ENCODE data around the gene MUC5AC. TPM values are rescaled to one million over a fixed set of nuclear protein-coding genes. Genes with fewer than 3 reads are reported as not detected.

MUC5AC gene
- total RNA-seq, 1 experiment from 2014 or later, result under 0.01 TPM

DNA sequence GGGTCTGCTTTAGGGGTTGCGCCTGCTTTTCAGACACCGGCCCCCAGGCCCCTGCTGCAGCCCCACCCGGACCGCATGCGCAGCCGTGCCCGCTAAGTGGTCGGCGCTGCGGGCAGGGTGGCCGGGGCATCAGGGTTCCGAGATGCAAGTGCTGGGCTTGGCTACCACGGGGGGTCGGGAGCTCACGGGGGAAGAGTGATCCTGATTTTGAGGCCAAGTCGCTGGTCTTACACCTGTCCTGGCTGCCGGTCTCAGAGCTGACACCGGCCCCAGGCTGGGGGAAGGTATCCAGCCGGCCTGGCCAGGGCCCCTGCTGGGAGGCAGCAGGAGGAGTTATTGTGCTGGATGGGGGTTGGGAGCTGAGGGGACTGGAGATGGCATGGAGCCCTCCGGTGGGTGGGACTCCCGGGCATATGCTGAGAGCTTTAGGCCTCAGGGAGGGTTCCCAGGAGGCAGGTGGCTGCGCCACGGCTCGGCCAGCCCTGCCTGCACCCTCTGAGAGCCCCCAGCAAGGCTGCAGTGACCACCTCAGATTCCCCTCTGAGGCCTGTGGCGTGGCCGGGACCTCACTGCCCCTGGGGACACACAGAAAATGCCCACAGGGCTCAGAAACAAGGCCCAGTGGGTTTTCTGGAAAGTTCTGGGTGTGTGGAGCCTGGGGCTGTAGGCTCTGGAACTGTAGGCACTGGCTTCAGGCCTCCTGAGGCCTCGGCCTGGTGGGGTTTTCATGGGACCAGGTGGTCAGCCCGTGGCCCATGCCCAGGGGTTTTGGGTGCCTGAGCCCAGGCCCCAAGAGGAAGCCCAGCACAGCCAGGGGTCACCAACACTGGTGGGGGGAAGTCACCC is 4.4 kb upstream of the MUC5AC start:
- H3K9me3 ChIP-seq (ENCODE audit: control insufficient read depth in 1 of 2, insufficient read depth in 1 of 2, low read depth in 1 of 2, low read length in 2 of 2), result no peaks in the 10 kb centered on the region; a peak in 1 of 4 replicates
- no peaks in the 10 kb centered on the region for H3K9me2 ChIP-seq (ENCODE audit: insufficient read depth)
- intact Hi-C loops (cut with micrococcal nuclease), result loop anchor here (5.0 kb wide), 1 partner anchor 49 kb away; no protein-coding TSS in a partner anchor
- ATAC-seq (peak; percentile 44), DNase-seq (ENCODE audit: low read depth, low spot score) (no peak)
- peaks cover 13 to 33% of the 10 kb centered on the region in 2 experiments; a peak in 3 of 4 replicates for H3K4me1 ChIP-seq (ENCODE audit: control insufficient read depth in 1 of 2, insufficient read depth in 2 of 2, low read length in 2 of 2)
- H3K79me2 ChIP-seq (ENCODE audit: insufficient read depth, low read length), result no peaks in the 10 kb centered on the region
- no peaks in the 10 kb centered on the region for H4K20me1 ChIP-seq (ENCODE audit: insufficient read depth)
- H3K36me3 ChIP-seq (ENCODE audit: control insufficient read depth in 1 of 2, insufficient read depth in 2 of 2, low read length in 2 of 2), result no peaks in the 10 kb centered on the region
- H2AFZ ChIP-seq (ENCODE audit: low read depth, low read length, poor library complexity, severe bottlenecking), result no peak overlapping the region
- no peak overlapping the region; the same call in 1 of the 2 replicates for H3K27ac ChIP-seq (ENCODE audit: low read depth, low read length)
- ChIA-PET POLR2A (no interaction called here), RAD21 (ENCODE audit: low non-redundant PET in 1 of 2, low total read pairs in 2 of 2, uncharacterized antibody in 2 of 2, unreplicated experiment in 2 of 2) (no interaction called here), CTCF (no interaction called here)
- no TSS peak for BruUV-seq (replicated peaks)
- no peaks in the 10 kb centered on the region for H3K27me3 ChIP-seq (ENCODE audit: insufficient read depth, low read length)
- H3K4me3 ChIP-seq (replicated peaks in 1 of 2; ENCODE audit: low read depth in 1 of 2, low read length in 2 of 2), result peak overlapping the region in 1 of 2 experiments; percentile 18; a peak in 1 of 4 replicates
- TF ChIP-seq ZFX (IDR thresholded peaks at IDR 0.05) (0 out of 2 replicates have a peak, but pooled peaks have one; percentile 25), ZNF274 (IDR thresholded peaks at IDR 0.05; ENCODE audit: low read depth, low read length) (no peak), SIN3A (IDR thresholded peaks at IDR 0.05; ENCODE audit: low read depth) (no peak)
- peak overlapping the region; percentile 65 for H3K4me2 ChIP-seq (ENCODE audit: low read length)
- no peak overlapping the region for H3K9ac ChIP-seq (ENCODE audit: low read length)

DNA sequence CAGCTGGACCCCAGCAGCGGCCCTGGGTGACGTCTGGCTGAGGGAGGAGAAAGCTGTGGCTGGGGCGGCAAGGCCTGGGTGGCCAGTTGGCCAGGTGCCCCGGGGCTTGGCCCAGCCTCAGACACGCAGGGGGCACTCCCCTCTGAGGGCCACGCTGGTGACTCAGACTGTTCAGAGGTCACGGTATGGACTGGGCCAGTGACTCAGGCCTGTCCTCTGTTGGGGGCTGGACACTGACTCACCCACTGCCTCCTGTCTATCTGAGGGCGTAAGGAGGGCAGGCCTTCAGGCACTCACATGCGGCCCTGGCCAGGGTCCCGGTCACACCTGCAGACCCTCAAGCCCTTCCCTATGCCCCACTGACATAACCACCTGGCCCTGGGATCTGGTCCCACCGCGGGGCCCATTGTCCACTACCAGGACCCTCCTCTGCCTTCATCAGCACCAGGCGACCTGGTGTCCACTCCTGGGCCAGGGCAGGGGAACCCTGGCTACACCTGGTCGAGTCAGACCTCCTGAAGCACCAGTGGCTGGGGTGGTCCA is 3.7 kb upstream of the MUC5AC start:
- H3K36me3 ChIP-seq (ENCODE audit: control insufficient read depth in 1 of 2, insufficient read depth in 2 of 2, low read length in 2 of 2), result no peaks in the 10 kb centered on the region
- ChIA-PET POLR2A (no interaction called here), CTCF (no interaction called here), RAD21 (ENCODE audit: low non-redundant PET in 1 of 2, low total read pairs in 2 of 2, uncharacterized antibody in 2 of 2, unreplicated experiment in 2 of 2) (no interaction called here)
- intact Hi-C loops (cut with micrococcal nuclease), result loop anchor here (5.0 kb wide), 1 partner anchor 48 kb away; no protein-coding TSS in a partner anchor
- BruUV-seq (replicated peaks), result no TSS peak
- no peaks in the 10 kb centered on the region for H3K79me2 ChIP-seq (ENCODE audit: insufficient read depth, low read length)
- no peaks in the 10 kb centered on the region for H3K27me3 ChIP-seq (ENCODE audit: insufficient read depth, low read length)
- H3K4me3 ChIP-seq (replicated peaks in 1 of 2; ENCODE audit: low read depth in 1 of 2, low read length in 2 of 2), result peak overlapping the region in 1 of 2 experiments; percentile 18; a peak in 1 of 4 replicates
- peaks cover 13 to 33% of the 10 kb centered on the region in 2 experiments; a peak in 3 of 4 replicates for H3K4me1 ChIP-seq (ENCODE audit: control insufficient read depth in 1 of 2, insufficient read depth in 2 of 2, low read length in 2 of 2)
- H3K9me3 ChIP-seq (ENCODE audit: control insufficient read depth in 1 of 2, insufficient read depth in 1 of 2, low read depth in 1 of 2, low read length in 2 of 2), result no peaks in the 10 kb centered on the region; a peak in 1 of 4 replicates
- H2AFZ ChIP-seq (ENCODE audit: low read depth, low read length, poor library complexity, severe bottlenecking), result no peak overlapping the region
- peak overlapping the region; percentile 65 for H3K4me2 ChIP-seq (ENCODE audit: low read length)
- no peaks in the 10 kb centered on the region for H4K20me1 ChIP-seq (ENCODE audit: insufficient read depth)
- no peak overlapping the region; the same call in 1 of the 2 replicates for H3K27ac ChIP-seq (ENCODE audit: low read depth, low read length)
- no peaks in the 10 kb centered on the region for H3K9me2 ChIP-seq (ENCODE audit: insufficient read depth)
- peak; percentile 63 for DNase-seq (ENCODE audit: low read depth, low spot score)
- H3K9ac ChIP-seq (ENCODE audit: low read length), result no peak overlapping the region
- peak; percentile 89 for ATAC-seq
- no peak for TF ChIP-seq ZFX (IDR thresholded peaks at IDR 0.05)
- TF ChIP-seq, protein P1, sequence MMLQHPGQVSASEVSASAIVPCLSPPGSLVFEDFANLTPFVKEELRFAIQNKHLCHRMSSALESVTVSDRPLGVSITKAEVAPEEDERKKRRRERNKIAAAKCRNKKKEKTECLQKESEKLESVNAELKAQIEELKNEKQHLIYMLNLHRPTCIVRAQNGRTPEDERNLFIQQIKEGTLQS (IDR thresholded peaks at IDR 0.05), result no peak
- TF ChIP-seq CBX3 (IDR thresholded peaks at IDR 0.05; ENCODE audit: low read depth), result peak; percentile 60; the same call in 1 of the 2 replicates
- TF ChIP-seq YY1 (IDR thresholded peaks at IDR 0.05; ENCODE audit: extremely low read depth, insufficient replicate concordance, low read depth, low read length), result no peak
- TF ChIP-seq EZH2 (IDR thresholded peaks at IDR 0.05), result no peak
- TF ChIP-seq SIN3A (IDR thresholded peaks at IDR 0.05; ENCODE audit: low read depth), result no peak
- peak; percentile 49; the same call in 1 of the 2 replicates for TF ChIP-seq POLR2AphosphoS5 (IDR thresholded peaks at IDR 0.05; ENCODE audit: low read depth, low read length)
- TF ChIP-seq, protein P2, sequence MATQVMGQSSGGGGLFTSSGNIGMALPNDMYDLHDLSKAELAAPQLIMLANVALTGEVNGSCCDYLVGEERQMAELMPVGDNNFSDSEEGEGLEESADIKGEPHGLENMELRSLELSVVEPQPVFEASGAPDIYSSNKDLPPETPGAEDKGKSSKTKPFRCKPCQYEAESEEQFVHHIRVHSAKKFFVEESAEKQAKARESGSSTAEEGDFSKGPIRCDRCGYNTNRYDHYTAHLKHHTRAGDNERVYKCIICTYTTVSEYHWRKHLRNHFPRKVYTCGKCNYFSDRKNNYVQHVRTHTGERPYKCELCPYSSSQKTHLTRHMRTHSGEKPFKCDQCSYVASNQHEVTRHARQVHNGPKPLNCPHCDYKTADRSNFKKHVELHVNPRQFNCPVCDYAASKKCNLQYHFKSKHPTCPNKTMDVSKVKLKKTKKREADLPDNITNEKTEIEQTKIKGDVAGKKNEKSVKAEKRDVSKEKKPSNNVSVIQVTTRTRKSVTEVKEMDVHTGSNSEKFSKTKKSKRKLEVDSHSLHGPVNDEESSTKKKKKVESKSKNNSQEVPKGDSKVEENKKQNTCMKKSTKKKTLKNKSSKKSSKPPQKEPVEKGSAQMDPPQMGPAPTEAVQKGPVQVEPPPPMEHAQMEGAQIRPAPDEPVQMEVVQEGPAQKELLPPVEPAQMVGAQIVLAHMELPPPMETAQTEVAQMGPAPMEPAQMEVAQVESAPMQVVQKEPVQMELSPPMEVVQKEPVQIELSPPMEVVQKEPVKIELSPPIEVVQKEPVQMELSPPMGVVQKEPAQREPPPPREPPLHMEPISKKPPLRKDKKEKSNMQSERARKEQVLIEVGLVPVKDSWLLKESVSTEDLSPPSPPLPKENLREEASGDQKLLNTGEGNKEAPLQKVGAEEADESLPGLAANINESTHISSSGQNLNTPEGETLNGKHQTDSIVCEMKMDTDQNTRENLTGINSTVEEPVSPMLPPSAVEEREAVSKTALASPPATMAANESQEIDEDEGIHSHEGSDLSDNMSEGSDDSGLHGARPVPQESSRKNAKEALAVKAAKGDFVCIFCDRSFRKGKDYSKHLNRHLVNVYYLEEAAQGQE (IDR thresholded peaks at IDR 0.05; ENCODE audit: low read depth), result no peak
- no peak for TF ChIP-seq ELF1 (IDR thresholded peaks at IDR 0.05; ENCODE audit: borderline replicate concordance, low read depth)
- no peak for TF ChIP-seq ZNF274 (IDR thresholded peaks at IDR 0.05; ENCODE audit: low read depth, low read length)
- no peak for TF ChIP-seq SRF (IDR thresholded peaks at IDR 0.05; ENCODE audit: low read depth)
- no peak for TF ChIP-seq RAD21 (IDR thresholded peaks at IDR 0.05; ENCODE audit: low read depth)
- TF ChIP-seq JUND (IDR thresholded peaks at IDR 0.05), result peak; percentile 95
- peak; percentile 75 for TF ChIP-seq SP1 (IDR thresholded peaks at IDR 0.05; ENCODE audit: low read depth)
- no peak for TF ChIP-seq CEBPB (IDR thresholded peaks at IDR 0.05; ENCODE audit: low read depth)
- TF ChIP-seq FOSL1 (IDR thresholded peaks at IDR 0.05; ENCODE audit: low read depth), result peak; percentile 95
